Measurements from ENCODE around the gene PKP3. TPM values are rescaled to one million over a fixed set of nuclear protein-coding genes. Genes with fewer than 3 reads are reported as not detected.

Gene PKP3
- total RNA-seq, 1 experiment from 2014 or later, result 177 TPM

DNA sequence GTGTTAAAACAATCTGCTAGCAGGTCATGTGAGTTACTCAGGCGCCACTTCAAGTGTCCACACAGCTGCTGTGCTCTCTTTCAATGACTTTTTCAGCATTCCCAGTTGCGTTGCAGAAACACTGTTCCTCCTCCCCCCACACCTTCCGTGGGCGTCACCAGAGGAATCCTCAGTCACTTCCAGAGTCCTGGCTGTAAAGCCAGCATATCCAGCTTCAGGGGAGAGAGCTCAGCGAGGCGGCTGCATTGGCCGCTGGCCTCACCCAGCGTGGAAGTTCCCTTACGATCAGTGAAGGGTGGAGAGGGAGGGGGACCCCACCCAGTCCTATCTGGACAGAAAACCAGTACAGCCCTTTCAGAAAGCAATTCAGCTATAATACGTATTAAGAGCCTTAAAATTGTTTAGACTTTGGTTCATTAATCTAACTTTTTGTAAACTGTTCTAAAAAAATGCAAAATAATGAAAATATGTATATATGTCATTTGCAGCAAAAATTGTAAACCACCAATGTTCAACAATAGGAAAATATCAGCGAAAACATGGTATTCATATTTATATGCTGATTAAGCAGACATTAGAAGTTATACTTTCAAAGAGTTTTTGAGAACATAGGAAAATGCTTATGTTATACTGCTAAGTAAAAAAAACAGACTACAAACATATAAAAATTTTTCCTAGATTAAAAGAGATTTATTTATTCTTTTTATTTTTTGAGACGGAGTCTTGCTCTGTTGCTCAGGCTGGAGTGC is 50.6 kb downstream of the PKP3 start:
- Mint-ChIP-seq H3K4me1 (ENCODE audit: insufficient read depth, unreplicated experiment) (peaks cover 6% of the 10 kb centered on the region), H3K36me3 (ENCODE audit: insufficient read depth, unreplicated experiment) (no peaks in the 10 kb centered on the region), H3K27me3 (ENCODE audit: insufficient read depth, unreplicated experiment) (no peaks in the 10 kb centered on the region), H3K9me3 (ENCODE audit: unreplicated experiment) (no peaks in the 10 kb centered on the region), H3K4me3 (ENCODE audit: unreplicated experiment) (no peak overlapping the region), H3K27ac (ENCODE audit: low read depth, unreplicated experiment) (no peak overlapping the region)
- no TSS peak for BruUV-seq (replicated peaks)
- intact Hi-C loops (cut with micrococcal nuclease), result loop anchor here (5.0 kb wide), 2 partner anchors 37 to 237 kb away; partner anchors contain the start of genes BET1L and RIC8A
- TF ChIP-seq, protein P1, sequence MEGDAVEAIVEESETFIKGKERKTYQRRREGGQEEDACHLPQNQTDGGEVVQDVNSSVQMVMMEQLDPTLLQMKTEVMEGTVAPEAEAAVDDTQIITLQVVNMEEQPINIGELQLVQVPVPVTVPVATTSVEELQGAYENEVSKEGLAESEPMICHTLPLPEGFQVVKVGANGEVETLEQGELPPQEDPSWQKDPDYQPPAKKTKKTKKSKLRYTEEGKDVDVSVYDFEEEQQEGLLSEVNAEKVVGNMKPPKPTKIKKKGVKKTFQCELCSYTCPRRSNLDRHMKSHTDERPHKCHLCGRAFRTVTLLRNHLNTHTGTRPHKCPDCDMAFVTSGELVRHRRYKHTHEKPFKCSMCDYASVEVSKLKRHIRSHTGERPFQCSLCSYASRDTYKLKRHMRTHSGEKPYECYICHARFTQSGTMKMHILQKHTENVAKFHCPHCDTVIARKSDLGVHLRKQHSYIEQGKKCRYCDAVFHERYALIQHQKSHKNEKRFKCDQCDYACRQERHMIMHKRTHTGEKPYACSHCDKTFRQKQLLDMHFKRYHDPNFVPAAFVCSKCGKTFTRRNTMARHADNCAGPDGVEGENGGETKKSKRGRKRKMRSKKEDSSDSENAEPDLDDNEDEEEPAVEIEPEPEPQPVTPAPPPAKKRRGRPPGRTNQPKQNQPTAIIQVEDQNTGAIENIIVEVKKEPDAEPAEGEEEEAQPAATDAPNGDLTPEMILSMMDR (IDR thresholded peaks at IDR 0.05; ENCODE audit: unreplicated experiment), result no peak
- no peak for DNase-seq (ENCODE audit: unreplicated experiment)
- POLR2A ChIA-PET, result interaction anchor here (0.6 to 2.6 kb wide), 11 partner anchors 22 to 237 kb away, joined by 3 to 9 read pairs (median 5); partner anchors contain the start of genes BET1L, PKP3, PSMD13 and RIC8A
- CTCF ChIA-PET, result interaction anchor here (0.5 to 1.1 kb wide), 3 partner anchors 60 to 138 kb away, joined by 3 to 4 read pairs (median 3); no protein-coding TSS in a partner anchor

DNA sequence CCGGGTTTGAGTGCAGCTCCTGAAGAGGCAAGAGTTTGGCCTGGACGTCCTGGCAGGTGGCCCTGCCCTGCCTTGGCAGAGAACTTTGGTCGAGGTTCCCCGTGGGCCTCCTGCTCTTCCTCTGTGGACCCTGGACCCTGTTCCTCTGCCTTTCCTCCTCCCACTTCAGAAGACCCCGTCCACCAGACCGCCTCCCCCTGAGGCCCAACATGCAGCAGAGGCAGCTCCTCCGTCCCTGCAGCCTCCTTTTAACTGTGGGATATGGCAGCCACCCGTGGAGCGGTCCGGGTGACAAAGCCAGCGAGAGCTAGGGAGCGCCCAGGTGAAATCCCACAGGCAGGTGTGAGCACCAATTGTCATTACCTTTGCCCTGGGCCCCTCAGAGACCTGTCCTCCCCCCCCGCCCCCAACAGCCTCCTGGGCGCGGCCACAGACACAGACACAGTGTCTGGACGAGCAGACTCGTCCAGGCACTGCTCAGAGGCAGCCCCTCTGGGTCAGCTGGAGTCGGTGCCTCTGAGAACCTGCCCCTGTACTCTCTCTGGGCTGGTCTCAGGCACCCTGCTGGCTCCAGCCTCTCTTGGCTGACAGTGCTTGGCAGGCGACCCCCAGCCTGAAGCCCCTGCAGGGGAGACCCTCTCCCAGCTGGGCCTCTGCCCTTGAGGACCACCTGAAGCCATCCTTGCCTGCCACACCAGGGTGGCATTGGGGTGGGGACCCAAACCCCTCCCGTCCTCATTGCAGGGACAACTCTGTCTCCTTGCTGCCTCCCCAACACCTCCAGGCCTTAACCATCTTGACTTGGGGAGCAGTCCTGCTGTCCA is 52.0 kb downstream of the PKP3 start:
- intact Hi-C loops (cut with micrococcal nuclease), result loop anchor here (5.0 kb wide), 2 partner anchors 39 to 239 kb away; partner anchors contain the start of genes BET1L and RIC8A
- peaks cover 4% of the 10 kb centered on the region for H3K36me3 Mint-ChIP-seq (ENCODE audit: insufficient read depth, unreplicated experiment)
- ChIA-PET CTCF (interaction anchor here (0.8 to 1.1 kb wide), 2 partner anchors 50 to 82 kb away, joined by 3 read pairs; no protein-coding TSS in a partner anchor), POLR2A (interaction anchor here (0.7 to 6.0 kb wide), 5 partner anchors 23 to 236 kb away, joined by 3 to 75 read pairs (median 7); partner anchors contain the start of genes PKP3 and RNH1)
- H3K4me1 Mint-ChIP-seq (ENCODE audit: insufficient read depth, unreplicated experiment), result peaks cover 10% of the 10 kb centered on the region
- no TSS peak for BruUV-seq (replicated peaks)
- TF ChIP-seq, protein P1 (IDR thresholded peaks at IDR 0.05; ENCODE audit: unreplicated experiment), result no peak
- H3K9me3 Mint-ChIP-seq (ENCODE audit: unreplicated experiment), result no peaks in the 10 kb centered on the region
- no peaks in the 10 kb centered on the region for H3K27me3 Mint-ChIP-seq (ENCODE audit: insufficient read depth, unreplicated experiment)
- no peak for DNase-seq (ENCODE audit: unreplicated experiment)
- H3K4me3 Mint-ChIP-seq (ENCODE audit: unreplicated experiment), result no peak overlapping the region
- no peak overlapping the region for H3K27ac Mint-ChIP-seq (ENCODE audit: low read depth, unreplicated experiment)

DNA sequence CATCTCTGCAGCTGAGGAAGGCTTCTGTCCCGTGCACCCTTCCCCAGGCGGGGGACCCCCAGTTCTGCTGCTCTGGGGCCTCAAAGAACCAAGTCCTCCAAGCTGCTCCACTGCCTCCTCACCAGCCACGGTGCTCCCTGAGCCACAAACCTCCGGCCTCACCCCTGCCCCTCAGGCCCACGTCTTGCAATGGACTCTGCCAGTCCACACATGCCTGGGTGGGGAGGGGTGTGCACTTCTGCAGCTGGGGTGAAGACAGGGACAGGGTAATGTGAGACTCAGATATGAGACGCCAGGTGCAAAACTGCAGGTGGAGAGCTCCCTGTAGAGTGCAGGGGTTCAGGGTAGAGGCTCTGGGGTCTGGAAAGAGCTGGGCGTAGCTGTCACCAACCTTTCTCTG is 52.9 kb downstream of the PKP3 start:
- ChIA-PET CTCF (interaction anchor here (1.1 to 1.2 kb wide), 2 partner anchors 14 to 51 kb away, joined by 3 read pairs; no protein-coding TSS in a partner anchor), POLR2A (interaction anchor here (0.6 to 6.0 kb wide), 6 partner anchors 19 to 337 kb away, joined by 3 to 75 read pairs (median 8); partner anchors contain the start of genes PKP3 and RNH1)
- peak; percentile 65 for DNase-seq (ENCODE audit: unreplicated experiment)
- intact Hi-C loops (cut with micrococcal nuclease), result loop anchor here (5.0 kb wide), 2 partner anchors 40 to 240 kb away; partner anchors contain the start of genes BET1L and RIC8A
- TF ChIP-seq, protein P1 (IDR thresholded peaks at IDR 0.05; ENCODE audit: unreplicated experiment), result no peak
- Mint-ChIP-seq H3K36me3 (ENCODE audit: insufficient read depth, unreplicated experiment) (peaks cover 14% of the 10 kb centered on the region), H3K27me3 (ENCODE audit: insufficient read depth, unreplicated experiment) (no peaks in the 10 kb centered on the region), H3K27ac (ENCODE audit: low read depth, unreplicated experiment) (no peak overlapping the region), H3K9me3 (ENCODE audit: unreplicated experiment) (no peaks in the 10 kb centered on the region), H3K4me3 (ENCODE audit: unreplicated experiment) (peak overlapping the region; percentile 52), H3K4me1 (ENCODE audit: insufficient read depth, unreplicated experiment) (peaks cover 18% of the 10 kb centered on the region)
- BruUV-seq (replicated peaks), result no TSS peak
